C4-2B (cell line): ENCODE measurements around the gene LGALS16.

ENCODE experiments used
- ZFX ChIP-seq: fragments of 450-650 bp; IDR thresholded peaks from 2 replicates; pipeline ENCODE4 v1.6.1; 2017
- TF ChIP-seq, protein P1 (sequence below): fragments of 450-650 bp; conservative IDR thresholded peaks from 2 replicates; pipeline ENCODE4 v1.5.1; 2017; ENCODE audit warnings: mild to moderate bottlenecking

DNA sequence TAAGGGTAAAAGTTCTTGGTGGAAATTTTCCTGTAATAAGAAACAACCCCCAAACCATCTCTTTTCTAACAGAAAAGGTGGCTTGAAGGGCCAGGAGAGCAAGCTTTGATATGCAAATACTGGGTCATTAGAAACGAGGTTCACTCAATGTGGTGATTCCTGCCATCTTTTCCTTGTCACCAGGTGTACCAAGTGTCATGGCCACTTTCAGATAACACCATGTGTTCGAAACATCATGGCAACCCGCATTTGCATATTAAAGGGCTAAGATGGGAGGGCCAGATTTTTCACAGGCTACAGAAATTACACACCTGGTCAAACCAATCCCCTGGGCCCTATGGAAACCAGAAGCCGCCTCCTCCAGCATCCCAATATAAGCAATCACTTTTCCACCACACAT, 15.3 kb downstream of the LGALS16 start:
- TF ChIP-seq, protein P1, sequence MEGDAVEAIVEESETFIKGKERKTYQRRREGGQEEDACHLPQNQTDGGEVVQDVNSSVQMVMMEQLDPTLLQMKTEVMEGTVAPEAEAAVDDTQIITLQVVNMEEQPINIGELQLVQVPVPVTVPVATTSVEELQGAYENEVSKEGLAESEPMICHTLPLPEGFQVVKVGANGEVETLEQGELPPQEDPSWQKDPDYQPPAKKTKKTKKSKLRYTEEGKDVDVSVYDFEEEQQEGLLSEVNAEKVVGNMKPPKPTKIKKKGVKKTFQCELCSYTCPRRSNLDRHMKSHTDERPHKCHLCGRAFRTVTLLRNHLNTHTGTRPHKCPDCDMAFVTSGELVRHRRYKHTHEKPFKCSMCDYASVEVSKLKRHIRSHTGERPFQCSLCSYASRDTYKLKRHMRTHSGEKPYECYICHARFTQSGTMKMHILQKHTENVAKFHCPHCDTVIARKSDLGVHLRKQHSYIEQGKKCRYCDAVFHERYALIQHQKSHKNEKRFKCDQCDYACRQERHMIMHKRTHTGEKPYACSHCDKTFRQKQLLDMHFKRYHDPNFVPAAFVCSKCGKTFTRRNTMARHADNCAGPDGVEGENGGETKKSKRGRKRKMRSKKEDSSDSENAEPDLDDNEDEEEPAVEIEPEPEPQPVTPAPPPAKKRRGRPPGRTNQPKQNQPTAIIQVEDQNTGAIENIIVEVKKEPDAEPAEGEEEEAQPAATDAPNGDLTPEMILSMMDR: no peak
- TF ChIP-seq ZFX: no peak
